HepG2 (cell line): ENCODE measurements around the gene SLC38A3. TPM values are rescaled to one million over a fixed set of nuclear protein-coding genes. Genes with fewer than 3 reads are reported as not detected.

Experiments used
- ADNP ChIP-seq: sonication (generic); formaldehyde crosslinking; IDR thresholded peaks from 2 replicates; pipeline ENCODE4 v1.4.0; 2020; ENCODE audit warnings: missing genetic modification reagents
- HMGXB4 ChIP-seq, 2 experiments: sonication (generic) in 1 of 2; formaldehyde crosslinking in 1 of 2; IDR thresholded peaks; 2 replicates each; pipeline versions ENCODE4 v1.4.0 to v1.6.1; 2018 to 2020; ENCODE audit warnings: missing genetic modification reagents in 2 of 2, borderline replicate concordance in 1 of 2, low read depth in 1 of 2, mild to moderate bottlenecking in 1 of 2, missing biosample characterization in 1 of 2
- HNRNPK ChIP-seq: fragments of 200-400 bp; formaldehyde crosslinking; IDR thresholded peaks from 2 replicates; pipeline ENCODE4 v1.6.1; 2018; ENCODE audit warnings: low read length, low read depth, moderate library complexity, mild to moderate bottlenecking; ENCODE audit not compliant: poor library complexity, severe bottlenecking
- JUND ChIP-seq: sonication (generic); formaldehyde crosslinking; IDR thresholded peaks from 2 replicates; pipeline ENCODE4 v1.8.0; 2022; ENCODE audit warnings: mild to moderate bottlenecking, missing genetic modification reagents
- NCOA1 ChIP-seq: sonication (generic); formaldehyde crosslinking; IDR thresholded peaks from 2 replicates; pipeline ENCODE4 v1.9.0; 2021; ENCODE audit warnings: missing genetic modification reagents
- NCOR1 ChIP-seq: fragments of 200-600 bp; sonication (generic); IDR thresholded peaks from 2 replicates; pipeline ENCODE4 v1.7.0; 2017; ENCODE audit warnings: antibody characterized with exemption, low read length, borderline replicate concordance
- NRL ChIP-seq: sonication (generic); formaldehyde crosslinking; IDR thresholded peaks from 2 replicates; pipeline ENCODE4 v1.5.0; 2020; ENCODE audit warnings: missing genetic modification reagents, mild to moderate bottlenecking, moderate library complexity, borderline replicate concordance
- RARA ChIP-seq: IDR thresholded peaks from 2 replicates; pipeline ENCODE4 v1.6.1; 2016; ENCODE audit warnings: missing genetic modification reagents, missing compliant biosample characterization
- RARG ChIP-seq: sonication (generic); formaldehyde crosslinking; IDR thresholded peaks from 2 replicates; pipeline ENCODE4 v1.4.0; 2020; ENCODE audit warnings: low read depth, mild to moderate bottlenecking, missing genetic modification reagents
- RCOR2 ChIP-seq: IDR thresholded peaks from 2 replicates; pipeline ENCODE4 v1.6.1; 2016; ENCODE audit warnings: missing biosample characterization, missing genetic modification reagents
- RFXAP ChIP-seq: sonication (generic); formaldehyde crosslinking; IDR thresholded peaks from 2 replicates; pipeline ENCODE4 v1.4.0; 2020; ENCODE audit warnings: missing genetic modification reagents, borderline replicate concordance
- TEAD3 ChIP-seq: optimal IDR thresholded peaks from 2 replicates; pipeline ENCODE3; 2016; ENCODE audit warnings: borderline replicate concordance
- TOPORS ChIP-seq: sonication (generic); formaldehyde crosslinking; IDR thresholded peaks from 2 replicates; pipeline ENCODE4 v1.8.0; 2023; ENCODE audit warnings: mild to moderate bottlenecking, missing genetic modification reagents
- ZEB1 ChIP-seq: IDR thresholded peaks from 2 replicates; pipeline ENCODE4 v1.6.1; 2012; ENCODE audit warnings: mild to moderate bottlenecking, low read depth, inconsistent platforms; ENCODE audit not compliant: insufficient replicate concordance
- ZNF232 ChIP-seq: sonication (generic); formaldehyde crosslinking; IDR thresholded peaks from 2 replicates; pipeline ENCODE4 v1.4.0; 2020; ENCODE audit warnings: missing genetic modification reagents, borderline replicate concordance
- ZNF484 ChIP-seq: sonication (generic); formaldehyde crosslinking; IDR thresholded peaks from 2 replicates; pipeline ENCODE4 v1.5.1; 2020; ENCODE audit warnings: mild to moderate bottlenecking, low read depth, missing genetic modification reagents, borderline replicate concordance
- ZNF784 ChIP-seq: sonication (generic); formaldehyde crosslinking; IDR thresholded peaks from 2 replicates; pipeline ENCODE4 v1.5.1; 2020; ENCODE audit warnings: missing genetic modification reagents, mild to moderate bottlenecking, borderline replicate concordance
- ZXDC ChIP-seq: sonication (generic); formaldehyde crosslinking; IDR thresholded peaks from 2 replicates; pipeline ENCODE4 v1.5.0; 2020; ENCODE audit warnings: mild to moderate bottlenecking, missing genetic modification reagents
- polyA plus RNA-seq, 8 experiments: library from polyadenylated mRNA; depleted of rRNA in 3 of 8; stranded (reverse) in 7 of 8; unstranded in 1 of 8; fragments of >200 nt; fragmentation: Illumina TruSeq in 4 of 8; extraction: Trizol in 4 of 8; gene quantifications; 2 replicates each; pipeline versions ENCODE4 v1.2.1 to v1.2.3, GENCODE V29; 2011 to 2016; ENCODE audit warnings: low read depth in 4 of 8, missing spikeins in 1 of 8, mixed read lengths in 1 of 8; ENCODE audit not compliant: insufficient read depth in 1 of 8
- total RNA-seq, 5 experiments: library from RNA; depleted of rRNA; stranded (reverse); fragments of >200 nt; fragmentation: Illumina TruSeq; extraction: Trizol; gene quantifications; 2 replicates each; pipeline ENCODE4 v1.2.3, GENCODE V29; 2016; ENCODE audit warnings: low read depth in 1 of 5
- TF ChIP-seq, protein P1 (sequence below): IDR thresholded peaks from 2 replicates; pipeline ENCODE4 v1.6.1; 2016; ENCODE audit warnings: low read depth, control low read depth
- TF ChIP-seq, protein P2 (sequence below): sonication (generic); formaldehyde crosslinking; IDR thresholded peaks from 2 replicates; pipeline ENCODE4 v1.4.0; 2020; ENCODE audit warnings: mild to moderate bottlenecking, low read depth, missing genetic modification reagents

The SLC38A3 gene
- total and polyA plus RNA-seq, 2 of the 13 experiments (the other 11 are each of a cell fraction or from before 2014, with no cell fraction given): 29.8 to 164 TPM

GRCh38 chr3:50235716-50236483 lies 30.8 kb downstream of the SLC38A3 start, which contains the start of gene GNAI2 (continued):
- TF ChIP-seq, protein P1, sequence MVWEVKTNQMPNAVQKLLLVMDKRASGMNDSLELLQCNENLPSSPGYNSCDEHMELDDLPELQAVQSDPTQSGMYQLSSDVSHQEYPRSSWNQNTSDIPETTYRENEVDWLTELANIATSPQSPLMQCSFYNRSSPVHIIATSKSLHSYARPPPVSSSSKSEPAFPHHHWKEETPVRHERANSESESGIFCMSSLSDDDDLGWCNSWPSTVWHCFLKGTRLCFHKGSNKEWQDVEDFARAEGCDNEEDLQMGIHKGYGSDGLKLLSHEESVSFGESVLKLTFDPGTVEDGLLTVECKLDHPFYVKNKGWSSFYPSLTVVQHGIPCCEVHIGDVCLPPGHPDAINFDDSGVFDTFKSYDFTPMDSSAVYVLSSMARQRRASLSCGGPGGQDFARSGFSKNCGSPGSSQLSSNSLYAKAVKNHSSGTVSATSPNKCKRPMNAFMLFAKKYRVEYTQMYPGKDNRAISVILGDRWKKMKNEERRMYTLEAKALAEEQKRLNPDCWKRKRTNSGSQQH (CRISPR knock-in tag): no peak
- TF ChIP-seq RARA (no peak), ADNP (no peak), TOPORS (CRISPR knock-in tag) (0 out of 2 replicates have a peak, but pooled peaks have one; percentile 34), NRL (no peak), NCOR1 (no peak), ZNF232 (CRISPR knock-in tag) (no peak), RFXAP (CRISPR knock-in tag) (peak; percentile 93), ZXDC (CRISPR knock-in tag) (no peak), ZNF484 (CRISPR knock-in tag) (no peak), RCOR2 (CRISPR knock-in tag) (no peak), HMGXB4 (CRISPR knock-in tag; IDR thresholded peaks at IDR 0.05; ENCODE audit: borderline replicate concordance in 1 of 2, low read depth in 1 of 2) (no peak), ZNF784 (no peak), TEAD3 (no peak), RARG (CRISPR knock-in tag) (no peak), NCOA1 (CRISPR knock-in tag) (no peak), HNRNPK (no peak), ZEB1 (no peak), JUND (CRISPR knock-in tag) (no peak)
- TF ChIP-seq, protein P2, sequence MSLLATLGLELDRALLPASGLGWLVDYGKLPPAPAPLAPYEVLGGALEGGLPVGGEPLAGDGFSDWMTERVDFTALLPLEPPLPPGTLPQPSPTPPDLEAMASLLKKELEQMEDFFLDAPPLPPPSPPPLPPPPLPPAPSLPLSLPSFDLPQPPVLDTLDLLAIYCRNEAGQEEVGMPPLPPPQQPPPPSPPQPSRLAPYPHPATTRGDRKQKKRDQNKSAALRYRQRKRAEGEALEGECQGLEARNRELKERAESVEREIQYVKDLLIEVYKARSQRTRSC (CRISPR knock-in tag): no peak
